HFFc6 (cell line): ENCODE results near the gene YARS1. TPM values are rescaled to one million over a fixed set of nuclear protein-coding genes. Genes with fewer than 3 reads are reported as not detected.
A peak's percentile ranks its signal among the peaks of the same experiment; 100 is the strongest.

ENCODE experiments used
- DNase-seq: peaks from one replicate; pipeline ENCODE4 v3.0.0-alpha.2; 2018
- H3K27ac Mint-ChIP-seq: 2 replicates; pipeline ENCODE4 v1.8.0; 2020; ENCODE audit warnings: mild to moderate bottlenecking, mixed read lengths
- H3K27me3 Mint-ChIP-seq: 2 replicates; pipeline ENCODE4 v1.8.0; 2021; ENCODE audit warnings: mild to moderate bottlenecking, moderate library complexity, mixed read lengths; ENCODE audit not compliant: insufficient read depth
- H3K36me3 Mint-ChIP-seq: 2 replicates; pipeline ENCODE4 v1.8.0; 2021; ENCODE audit warnings: low read depth, mixed read lengths
- H3K4me1 Mint-ChIP-seq: 2 replicates; pipeline ENCODE4 v1.8.0; 2020; ENCODE audit warnings: low read depth, mixed read lengths
- H3K4me3 Mint-ChIP-seq: 2 replicates; pipeline ENCODE4 v1.8.0; 2020; ENCODE audit warnings: mild to moderate bottlenecking, moderate library complexity, mixed read lengths
- H3K9me3 Mint-ChIP-seq: 2 replicates; pipeline ENCODE4 v1.8.0; 2020; ENCODE audit warnings: mild to moderate bottlenecking, mixed read lengths
- long read RNA-seq: library from polyadenylated mRNA; unstranded; transcript quantifications from one replicate; pipeline ENCODE4 v2.0.0, GENCODE V29; 2019
- total RNA-seq, 6 experiments: library from RNA; stranded (reverse); fragmentation: NEBNext Ultra II Directional; extraction: Animal tissue kit (Norgen Biotek cat#: 25700); gene quantifications; 2 replicates in 1 of 6; 3 replicates in 5 of 6; pipeline ENCODE4 v1.2.3, GENCODE V29; 2021
- TF ChIP-seq, protein P1 (sequence below): fragments of 200-600 bp; sonication (generic); IDR thresholded peaks from 2 replicates; pipeline ENCODE4 v1.5.0; 2021; ENCODE audit warnings: antibody characterized with exemption, mild to moderate bottlenecking

The YARS1 gene
- total RNA-seq, result 100 to 1,000 TPM in 4 of 6 experiments, 10 to 100 TPM in 2; 92.5 to 122 (median 107) TPM
- long read RNA-seq, transcript YARS-201 (13 exons, 3,238 nt), result major isoform, 124 of 146 reads
- long read RNA-seq, partial matches to known transcripts, result 12 of 146 reads
- long read RNA-seq, other reads (novel, unspliced or antisense), result 5 of 146 reads

GRCh38 chr1:32817159-32817814 lies at the start of gene YARS1, which contains the start of gene S100PBP:
Gene YARS1, minus strand, starts transcription at chr1:32817358. Its CDS starts 114 bp downstream, at chr1:32817244.
Gene S100PBP, plus strand, starts transcription at chr1:32817653. Its CDS starts 8,447 bp downstream, at chr1:32826100.
- Mint-ChIP-seq H3K36me3 (peaks cover 34% of the 10 kb centered on the region), H3K27ac (peak within 1 kb of the TSS; percentile 98), H3K4me1 (peaks cover 37% of the 10 kb centered on the region), H3K9me3 (no peaks in the 10 kb centered on the region), H3K4me3 (peak within 1 kb of the TSS; percentile 96), H3K27me3 (no peaks in the 10 kb centered on the region)
- TF ChIP-seq, protein P1, sequence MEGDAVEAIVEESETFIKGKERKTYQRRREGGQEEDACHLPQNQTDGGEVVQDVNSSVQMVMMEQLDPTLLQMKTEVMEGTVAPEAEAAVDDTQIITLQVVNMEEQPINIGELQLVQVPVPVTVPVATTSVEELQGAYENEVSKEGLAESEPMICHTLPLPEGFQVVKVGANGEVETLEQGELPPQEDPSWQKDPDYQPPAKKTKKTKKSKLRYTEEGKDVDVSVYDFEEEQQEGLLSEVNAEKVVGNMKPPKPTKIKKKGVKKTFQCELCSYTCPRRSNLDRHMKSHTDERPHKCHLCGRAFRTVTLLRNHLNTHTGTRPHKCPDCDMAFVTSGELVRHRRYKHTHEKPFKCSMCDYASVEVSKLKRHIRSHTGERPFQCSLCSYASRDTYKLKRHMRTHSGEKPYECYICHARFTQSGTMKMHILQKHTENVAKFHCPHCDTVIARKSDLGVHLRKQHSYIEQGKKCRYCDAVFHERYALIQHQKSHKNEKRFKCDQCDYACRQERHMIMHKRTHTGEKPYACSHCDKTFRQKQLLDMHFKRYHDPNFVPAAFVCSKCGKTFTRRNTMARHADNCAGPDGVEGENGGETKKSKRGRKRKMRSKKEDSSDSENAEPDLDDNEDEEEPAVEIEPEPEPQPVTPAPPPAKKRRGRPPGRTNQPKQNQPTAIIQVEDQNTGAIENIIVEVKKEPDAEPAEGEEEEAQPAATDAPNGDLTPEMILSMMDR, result no peak
- DNase-seq, result peak; percentile 99

DNA sequence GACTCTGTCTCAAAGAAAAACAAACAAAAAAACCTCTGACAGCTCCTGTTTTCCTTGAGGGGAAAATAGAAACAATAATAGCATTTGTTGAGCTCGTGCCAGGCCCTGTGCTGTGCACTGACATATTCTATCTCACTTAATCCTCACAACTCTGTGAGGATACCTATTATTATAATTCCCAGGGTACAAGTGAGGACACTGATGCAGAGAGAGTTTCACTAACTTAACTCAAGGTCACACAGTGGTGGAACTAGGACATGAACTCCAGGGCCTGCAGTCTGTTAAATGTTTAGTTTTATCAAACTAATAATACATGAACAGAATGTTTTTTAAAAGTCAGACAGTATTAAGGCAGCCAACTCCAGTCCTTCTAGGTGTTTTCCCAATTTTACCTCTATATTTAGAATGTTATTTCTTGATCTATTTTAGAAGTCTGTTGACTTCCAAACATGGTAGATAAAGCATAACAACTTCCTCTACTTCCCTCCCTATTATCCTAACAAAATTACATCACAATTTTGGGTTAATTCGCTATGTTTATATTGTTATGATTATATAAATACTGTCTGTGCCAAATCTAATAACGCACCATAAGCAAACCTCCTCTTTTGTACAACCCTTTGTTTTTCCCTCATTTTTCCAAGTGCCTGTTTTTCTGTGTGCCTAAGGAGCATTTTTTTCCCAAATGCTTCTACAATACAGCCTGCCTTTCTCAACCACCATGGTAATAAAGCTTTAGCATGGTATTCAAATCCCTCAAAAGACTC lies 48.7 kb upstream of the YARS1 start:
- no peak for DNase-seq
- TF ChIP-seq, protein P1, result no peak

GRCh38 chr1:32864375-32865019 lies 47.3 kb upstream of the YARS1 start:
- Mint-ChIP-seq H3K9me3 (no peaks in the 10 kb centered on the region), H3K27ac (no peak overlapping the region), H3K27me3 (peaks cover 3% of the 10 kb centered on the region; the same call in 1 of the 2 replicates), H3K36me3 (peaks cover 8% of the 10 kb centered on the region), H3K4me3 (no peak overlapping the region), H3K4me1 (peaks cover 23% of the 10 kb centered on the region)
- TF ChIP-seq, protein P1, result no peak
- DNase-seq, result no peak

More for the DNA sequence above, 48.7 kb upstream of the YARS1 start:
- Mint-ChIP-seq H3K36me3 (peaks cover 8% of the 10 kb centered on the region), H3K27ac (no peak overlapping the region), H3K9me3 (no peaks in the 10 kb centered on the region), H3K4me3 (no peak overlapping the region), H3K4me1 (peaks cover 29% of the 10 kb centered on the region), H3K27me3 (peaks cover 3% of the 10 kb centered on the region; the same call in 1 of the 2 replicates)

DNA sequence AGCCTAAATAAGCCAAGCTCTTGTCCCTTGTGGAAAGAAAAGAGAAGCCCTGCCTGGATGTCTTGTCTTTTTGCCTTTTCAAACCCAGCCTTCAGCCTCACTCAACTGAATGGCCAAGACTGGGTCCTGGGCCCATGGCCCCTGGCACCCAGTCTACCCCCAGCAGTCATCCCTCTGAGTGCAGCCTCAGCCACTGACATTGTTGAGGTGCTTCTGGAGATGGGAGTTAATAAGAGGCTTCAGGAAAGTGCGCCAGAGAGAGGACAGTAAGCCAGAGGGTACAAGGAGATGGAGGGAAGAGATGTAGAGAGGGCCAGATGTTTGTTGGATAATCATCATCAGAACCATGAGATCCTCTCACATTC lies 46.7 kb upstream of the YARS1 start:
- H3K36me3 Mint-ChIP-seq, result peaks cover 8% of the 10 kb centered on the region
- no peak overlapping the region for H3K4me3 Mint-ChIP-seq
- H3K27me3 Mint-ChIP-seq, result no peaks in the 10 kb centered on the region; the same call in 1 of the 2 replicates
- TF ChIP-seq, protein P1, result no peak
- peaks cover 23% of the 10 kb centered on the region for H3K4me1 Mint-ChIP-seq
- no peak for DNase-seq
- no peak overlapping the region for H3K27ac Mint-ChIP-seq
- H3K9me3 Mint-ChIP-seq, result no peaks in the 10 kb centered on the region

DNA sequence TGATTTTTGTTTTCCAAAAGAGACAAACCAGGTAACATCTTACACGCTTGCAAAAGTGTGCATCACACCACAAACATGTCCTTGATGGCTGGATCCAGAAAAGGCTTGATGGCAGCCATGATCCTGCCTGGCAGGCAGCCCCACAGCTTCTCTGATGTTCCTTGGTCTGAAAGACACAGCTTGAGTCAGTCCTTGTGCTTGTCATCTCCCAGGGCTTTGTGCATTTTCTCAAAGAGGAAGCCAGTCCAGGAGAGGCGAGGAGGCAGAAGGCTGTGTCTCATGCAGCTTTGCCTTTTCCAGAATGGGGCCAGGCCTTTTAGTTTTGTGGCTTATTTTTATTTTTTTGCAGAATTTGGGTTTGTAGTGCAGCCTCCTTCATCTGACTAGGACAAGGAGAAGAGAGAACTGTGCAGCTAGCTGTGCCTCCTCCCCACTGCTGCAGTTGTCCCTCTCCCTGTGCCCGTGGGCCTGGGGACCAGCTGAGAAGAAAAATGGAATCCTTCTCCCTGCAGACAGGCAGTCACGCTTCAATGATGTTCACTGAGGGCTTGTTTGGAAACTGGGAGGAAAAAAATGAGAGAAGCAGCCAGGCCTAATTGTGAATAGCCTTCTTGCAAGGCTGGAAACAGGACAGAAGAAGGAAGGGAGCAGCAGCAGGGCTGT lies 46.2 kb upstream of the YARS1 start:
- Mint-ChIP-seq H3K27ac (peak overlapping the region; percentile 33; the same call in 1 of the 2 replicates), H3K9me3 (no peaks in the 10 kb centered on the region), H3K27me3 (no peaks in the 10 kb centered on the region; the same call in 1 of the 2 replicates), H3K4me3 (no peak overlapping the region), H3K36me3 (peaks cover 8% of the 10 kb centered on the region), H3K4me1 (peaks cover 23% of the 10 kb centered on the region)
- TF ChIP-seq, protein P1, result no peak
- DNase-seq, result no peak
